GM12878 (cell line): ENCODE measurements around the gene CADPS. TPM values are rescaled to one million over a fixed set of nuclear protein-coding genes. Genes with fewer than 3 reads are reported as not detected.

Source experiments
- ATAC-seq: fragments of 200-7000 bp; cut with Tn5 transposase; 3 replicates; pipeline ENCODE4 v1.9.1; 2020; ENCODE audit warnings: mild to moderate bottlenecking, moderate library complexity
- BruUV-seq: library from RNA; stranded (reverse); fragments of 400-500 nt; replicated peaks from 2 replicates; lab custom pipeline; 2021; lab: Mats Ljungman, UMichigan
- CTCF ChIA-PET: fragments of 300-600 bp; sonication (Branson Sonifier 250); formaldehyde crosslinking; extraction: SDS; loops from one replicate; lab custom pipeline; 2021; ENCODE audit warnings: inconsistent platforms; lab: Yijun Ruan, JAX
- POLR2A ChIA-PET: fragments of 350-600 bp; formaldehyde crosslinking; extraction: SDS; loops from one replicate; lab custom pipeline; 2021; ENCODE audit warnings: inconsistent platforms; lab: Charles Lee
- RAD21 ChIA-PET: fragments of 300-600 bp; sonication (Branson Sonifier 250); formaldehyde crosslinking; loops from one replicate; lab custom pipeline; 2023; ENCODE audit warnings: antibody characterized with exemption; ENCODE audit not compliant: unreplicated experiment; lab: Charles Lee
- SMC1A ChIA-PET: fragments of 300-600 bp; sonication (Branson Sonifier 250); formaldehyde crosslinking; loops from one replicate; lab custom pipeline; 2023; ENCODE audit not compliant: unreplicated experiment, uncharacterized antibody; lab: Charles Lee
- DNase-seq: peaks from one replicate; pipeline ENCODE4 v3.0.0-alpha.2; 2011; ENCODE audit warnings: low read depth, low spot score
- FAIRE-seq: peaks from 3 replicates; lab custom pipeline; 2011; peaks lifted over from hg19 to GRCh38; lab: Jason Lieb, UNC
- H2AFZ ChIP-seq: 2 replicates; pipeline ENCODE4 v1.6.0; 2011; ENCODE audit warnings: low read depth, low read length, control low read depth; ENCODE audit not compliant: control insufficient read depth
- H3K27ac ChIP-seq: 2 replicates; pipeline ENCODE4 v1.5.1; 2011; ENCODE audit warnings: control low read depth; ENCODE audit not compliant: control insufficient read depth, insufficient read depth
- H3K27me3 ChIP-seq, 2 experiments: replicated peaks in 1 of 2; 2 replicates each; pipeline versions ENCODE4 v1.6.0 to v1.6.1; 2011; ENCODE audit warnings: low read length in 1 of 2; ENCODE audit not compliant: control insufficient read depth in 2 of 2, insufficient read depth in 2 of 2
- H3K36me3 ChIP-seq, 2 experiments: 2 replicates each; pipeline ENCODE4 v1.5.1; 2011; ENCODE audit warnings: low read length in 1 of 2; ENCODE audit not compliant: control insufficient read depth in 2 of 2, insufficient read depth in 2 of 2
- H3K4me1 ChIP-seq: 2 replicates; pipeline ENCODE4 v1.6.1; 2011; ENCODE audit warnings: mild to moderate bottlenecking, low read length, moderate library complexity, mixed read lengths; ENCODE audit not compliant: control insufficient read depth, insufficient read depth
- H3K4me2 ChIP-seq: 2 replicates; pipeline ENCODE4 v1.6.0; 2011; ENCODE audit warnings: control low read depth; ENCODE audit not compliant: control insufficient read depth, insufficient read depth
- H3K4me3 ChIP-seq: fragments of 200-600 bp; sonication (generic); 2 replicates; pipeline ENCODE4 v1.5.1; 2016
- H3K79me2 ChIP-seq: 2 replicates; pipeline ENCODE4 v1.6.0; 2011; ENCODE audit warnings: low read length; ENCODE audit not compliant: control insufficient read depth, insufficient read depth
- H3K9ac ChIP-seq: 2 replicates; pipeline ENCODE4 v1.8.0; 2011; ENCODE audit warnings: low read length, control low read depth, mixed read lengths; ENCODE audit not compliant: control insufficient read depth, insufficient read depth
- H3K9me3 ChIP-seq: replicated peaks from 3 replicates; pipeline ENCODE4 v1.5.1; 2011; ENCODE audit warnings: mild to moderate bottlenecking, low read length; ENCODE audit not compliant: control insufficient read depth, insufficient read depth
- H4K20me1 ChIP-seq: 2 replicates; pipeline ENCODE4 v1.6.0; 2011; ENCODE audit not compliant: control insufficient read depth, insufficient read depth
- EZH2 ChIP-seq: IDR thresholded peaks from 2 replicates; pipeline ENCODE4 v1.6.1; 2012; ENCODE audit warnings: low read depth, mild to moderate bottlenecking, control low read depth, inconsistent platforms, low read length, borderline replicate concordance; ENCODE audit not compliant: control insufficient read depth
- HCFC1 ChIP-seq: fragments of 150-350 bp; IDR thresholded peaks from 2 replicates; pipeline ENCODE4 v1.6.1; 2014; ENCODE audit warnings: low read length
- HDGF ChIP-seq: fragments of 450-650 bp; IDR thresholded peaks from 2 replicates; pipeline ENCODE4 v1.6.1; 2016; ENCODE audit warnings: antibody characterized with exemption
- IRF3 ChIP-seq: fragments of 450-650 bp; IDR thresholded peaks from 2 replicates; pipeline ENCODE4 v1.6.1; 2014; ENCODE audit warnings: mild to moderate bottlenecking
- JUNB ChIP-seq: IDR thresholded peaks from 2 replicates; pipeline ENCODE4 v1.6.1; 2016; ENCODE audit warnings: antibody characterized with exemption, mild to moderate bottlenecking
- LARP7 ChIP-seq: fragments of 450-650 bp; IDR thresholded peaks from 2 replicates; pipeline ENCODE4 v1.6.1; 2017; ENCODE audit warnings: mild to moderate bottlenecking
- MTA3 ChIP-seq: IDR thresholded peaks from 2 replicates; pipeline ENCODE4 v1.6.1; 2012; ENCODE audit warnings: low read length, inconsistent platforms, borderline replicate concordance
- USF2 ChIP-seq: IDR thresholded peaks from 2 replicates; pipeline ENCODE4 v1.6.1; 2011; ENCODE audit warnings: low read depth, low read length, improper control_type of control experiment, borderline replicate concordance
- ZBTB11 ChIP-seq: fragments of 450-650 bp; formaldehyde crosslinking; IDR thresholded peaks from 2 replicates; pipeline ENCODE4 v1.5.0; 2022; ENCODE audit warnings: mild to moderate bottlenecking, missing genetic modification characterization
- ZBTB40 ChIP-seq: fragments of 450-650 bp; IDR thresholded peaks from 2 replicates; pipeline ENCODE4 v1.6.1; 2016; ENCODE audit warnings: mild to moderate bottlenecking, moderate library complexity, borderline replicate concordance
- WGBS: methylation state at CpG from one replicate; pipeline ENCODE4 v1.1.6; 2016; ENCODE audit warnings: low lambda C conversion rate; ENCODE audit not compliant: insufficient replicate concordance, insufficient coverage; ENCODE audit errors: missing lambda C conversion rate; 5-methylcytosine and 5-hydroxymethylcytosine counted together
- in situ Hi-C: fragments of 300-500 bp; cut with MboI; formaldehyde crosslinking; loops from 9 replicates; pipeline ENCODE4 v1.14.3; 2018; ENCODE audit warnings: mixed read lengths
- intact Hi-C: fragments of 100-400 bp; cut with micrococcal nuclease; formaldehyde crosslinking; loops from one replicate; pipeline ENCODE4 v1.14.2; 2022; ENCODE audit not compliant: unreplicated experiment
- polyA plus RNA-seq, 11 experiments: library from polyadenylated mRNA; depleted of rRNA in 4 of 11; unstranded in 6 of 11; stranded (reverse) in 5 of 11; fragments of >200 nt; fragmentation: Nextera tagmentation in 4 of 11; fragmentation: Illumina TruSeq in 1 of 11; extraction: Ambion mirVana in 4 of 11; extraction: Trizol in 1 of 11; gene quantifications; 1 replicate in 1 of 11; 2 replicates in 10 of 11; pipeline versions ENCODE4 v1.2.1 to v1.2.3, GENCODE V29; 2011 to 2016; ENCODE audit warnings: inconsistent platforms in 2 of 11, missing spikeins in 2 of 11, low read depth in 1 of 11
- total RNA-seq, 4 experiments: library from RNA; depleted of rRNA in 3 of 4; stranded (reverse); fragments of >200 nt in 3 of 4; fragmentation: Illumina TruSeq in 1 of 4; extraction: Trizol in 1 of 4; gene quantifications; 2 replicates each; pipeline versions ENCODE4 v1.2.1 to v1.2.3, GENCODE V29; 2013 to 2021

The CADPS gene
- total and polyA plus RNA-seq, 10 of the 15 experiments (the other 5 are each of a cell fraction or from before 2014, with no cell fraction given): 0.20 TPM; not detected in 9

GRCh38 chr3:62587579-62588031 is 287.6 kb downstream of the CADPS start:
- DNase-seq (no peak), ATAC-seq (no peak), FAIRE-seq (no peak)
- no peak for TF ChIP-seq ZBTB40
- TF ChIP-seq USF2: no peak
- no peak for TF ChIP-seq LARP7
- no peak for TF ChIP-seq HDGF
- TF ChIP-seq HCFC1: no peak
- TF ChIP-seq ZBTB11 (CRISPR knock-in tag): no peak
- TF ChIP-seq IRF3: no peak
- no peak for TF ChIP-seq JUNB
- TF ChIP-seq EZH2: no peak
- TF ChIP-seq MTA3: no peak
- CTCF ChIA-PET: no interaction called here
- in situ Hi-C loops (no loop called here), intact Hi-C loops (no loop called here)
- WGBS: 44% methylated on average over 8 of the region's 8 CpGs
- Histone ChIP-seq H3K9ac (no peak overlapping the region), H3K27ac (no peak overlapping the region), H3K4me1 (no peaks in the 10 kb centered on the region), H3K4me2 (no peak overlapping the region), H4K20me1 (no peaks in the 10 kb centered on the region), H3K4me3 (no peak overlapping the region), H3K9me3 (no peaks in the 10 kb centered on the region), H2AFZ (no peak overlapping the region), H3K79me2 (no peaks in the 10 kb centered on the region), H3K36me3 (no peaks in the 10 kb centered on the region), H3K27me3 (no peaks in the 10 kb centered on the region)
- RAD21 ChIA-PET: no interaction called here
- BruUV-seq: no TSS peak
- SMC1A ChIA-PET: no interaction called here
- POLR2A ChIA-PET: no interaction called here
